H1 (cell line): Measurements from ENCODE around the gene CENPC. TPM values are rescaled to one million over a fixed set of nuclear protein-coding genes. Genes with fewer than 3 reads are reported as not detected.

Experiments
- BRCA1 ChIP-seq: IDR thresholded peaks from 2 replicates; pipeline ENCODE4 v1.6.1; 2012; ENCODE audit warnings: low read depth, low read length, improper control_type of control experiment
- CBX8 ChIP-seq: fragments of 300-800, 300-1000 bp; sonication (generic); IDR thresholded peaks from 2 replicates; pipeline ENCODE4 v1.7.1; 2016; ENCODE audit warnings: low read depth, low read length, borderline replicate concordance
- CHD2 ChIP-seq: IDR thresholded peaks from 2 replicates; pipeline ENCODE4 v1.6.1; 2012; ENCODE audit warnings: low read length, improper control_type of control experiment
- EGR1 ChIP-seq: IDR thresholded peaks from 2 replicates; pipeline ENCODE4 v1.6.1; 2011; ENCODE audit warnings: low read depth, low read length, borderline replicate concordance
- GTF2F1 ChIP-seq: IDR thresholded peaks from 2 replicates; pipeline ENCODE4 v1.6.1; 2012; ENCODE audit warnings: low read depth, low read length, improper control_type of control experiment, borderline replicate concordance
- HDAC6 ChIP-seq: IDR thresholded peaks from one replicate; pipeline ENCODE4 v1.7.1; 2012; ENCODE audit warnings: low read depth, mild to moderate bottlenecking, inconsistent platforms, low read length, moderate library complexity
- JUN ChIP-seq: IDR thresholded peaks from 2 replicates; pipeline ENCODE4 v1.6.1; 2011; ENCODE audit warnings: low read depth, mild to moderate bottlenecking, improper control_type of control experiment, low read length
- RFX5 ChIP-seq: IDR thresholded peaks from 2 replicates; pipeline ENCODE4 v1.6.1; 2011; ENCODE audit warnings: low read depth, low read length, improper control_type of control experiment, borderline replicate concordance
- SUZ12 ChIP-seq: fragments of 200-600 bp; sonication (generic); IDR thresholded peaks from 2 replicates; pipeline ENCODE4 v1.6.1; 2012; ENCODE audit warnings: mild to moderate bottlenecking, inconsistent platforms, low read length, moderate library complexity, mixed read lengths
- TAF1 ChIP-seq: IDR thresholded peaks from 2 replicates; pipeline ENCODE4 v1.6.1; 2011; ENCODE audit warnings: mild to moderate bottlenecking, low read depth, low read length
- TAF7 ChIP-seq: optimal IDR thresholded peaks from 2 replicates; pipeline ENCODE3; 2011; ENCODE audit warnings: low read depth, mild to moderate bottlenecking, inconsistent platforms, low read length, moderate library complexity, borderline replicate concordance
- polyA plus RNA-seq, 7 experiments: library from polyadenylated mRNA; depleted of rRNA in 3 of 7; stranded (reverse) in 5 of 7; unstranded in 2 of 7; fragments of >200 nt in 5 of 7; fragments of 200-250 nt in 2 of 7; gene quantifications; 1 replicate in 5 of 7; 2 replicates in 1 of 7; 4 replicates in 1 of 7; pipeline versions ENCODE4 v1.2.1 to v1.2.3, GENCODE V29; 2011 to 2013; ENCODE audit warnings: missing spikeins in 2 of 7, mixed read lengths in 2 of 7
- total RNA-seq: library from RNA; stranded (reverse); fragmentation: NEBNext Ultra II Directional; extraction: Animal tissue kit (Norgen Biotek cat#: 25700); gene quantifications from 2 replicates; pipeline ENCODE4 v1.2.1, GENCODE V29; 2021

The CENPC gene
- total and polyA plus RNA-seq, 2 of the 8 experiments (the other 6 are each of a cell fraction or from before 2014, with no cell fraction given), result 2.8 to 15.7 TPM

- TF ChIP-seq GTF2F1 (no peak), JUN (no peak), SUZ12 (no peak), HDAC6 (no peak), TAF7 (no peak), CHD2 (no peak), EGR1 (no peak), TAF1 (no peak), BRCA1 (no peak), RFX5 (no peak), CBX8 (no peak)
These were observed 22.2 kb downstream of the CENPC start (continued) for GRCh38 chr4:67522851-67523671.
